HG02588 (cell line): ENCODE measurements around the gene RABEPK.
"Not testable (repeated sequence)": the region's sequence is repeated elsewhere in the genome, so short reads cannot be mapped to it uniquely, and the experiment has no call there.

Experiments used
- ATAC-seq: cut with Tn5 transposase; IDR thresholded peaks from one replicate; pipeline ENCODE4 v1.9.1; 2021; ENCODE audit warnings: mild to moderate bottlenecking, moderate library complexity; ENCODE audit not compliant: unreplicated experiment

The RABEPK gene, protein sequence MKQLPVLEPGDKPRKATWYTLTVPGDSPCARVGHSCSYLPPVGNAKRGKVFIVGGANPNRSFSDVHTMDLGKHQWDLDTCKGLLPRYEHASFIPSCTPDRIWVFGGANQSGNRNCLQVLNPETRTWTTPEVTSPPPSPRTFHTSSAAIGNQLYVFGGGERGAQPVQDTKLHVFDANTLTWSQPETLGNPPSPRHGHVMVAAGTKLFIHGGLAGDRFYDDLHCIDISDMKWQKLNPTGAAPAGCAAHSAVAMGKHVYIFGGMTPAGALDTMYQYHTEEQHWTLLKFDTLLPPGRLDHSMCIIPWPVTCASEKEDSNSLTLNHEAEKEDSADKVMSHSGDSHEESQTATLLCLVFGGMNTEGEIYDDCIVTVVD

DNA sequence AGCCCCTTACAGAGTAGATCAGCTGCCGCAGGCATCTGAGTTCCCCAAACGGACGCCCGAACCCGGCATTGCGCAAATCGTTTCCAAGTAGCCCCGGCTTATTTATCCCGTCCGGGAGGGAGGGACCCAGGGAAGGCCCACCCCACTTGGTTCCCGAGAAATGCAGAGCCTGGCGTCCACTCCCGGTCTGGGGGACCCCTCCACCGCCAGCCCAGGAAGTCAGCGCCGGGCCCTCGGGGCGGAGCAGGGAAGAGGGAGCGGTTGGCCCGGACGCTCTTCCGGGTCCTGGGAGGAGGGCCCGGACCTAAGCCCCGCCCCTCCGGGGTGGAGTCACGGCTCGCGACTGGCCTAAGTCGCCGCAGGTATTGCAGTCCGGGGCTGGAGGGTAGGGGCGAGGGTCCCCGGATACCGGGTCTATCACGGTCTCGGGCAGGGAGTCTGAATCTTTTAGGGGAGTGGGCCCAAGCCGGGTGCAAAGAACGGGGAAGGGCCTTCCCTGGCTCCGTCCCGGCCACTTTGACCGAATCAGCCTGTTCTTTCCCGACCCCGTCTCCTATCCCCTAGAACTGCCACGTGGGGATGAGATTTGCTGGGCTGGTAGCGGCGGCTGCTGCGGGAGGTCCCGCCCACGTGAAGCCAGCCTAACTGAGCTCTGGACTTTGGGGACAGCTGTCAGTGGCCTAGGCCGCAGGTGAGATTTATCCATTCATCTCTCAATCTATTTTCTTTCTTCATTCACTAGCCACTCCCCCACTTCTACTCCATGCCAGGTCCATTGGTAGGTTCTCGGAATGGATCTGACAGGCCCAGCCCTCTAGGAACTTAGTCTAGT lies at the start of gene RABEPK:
Gene RABEPK (plus strand): TSS at position 327 of the 832 bp plus-strand sequence. CDS start 2,472 bp downstream, outside the sequence.
- peak; percentile 97 for ATAC-seq

DNA sequence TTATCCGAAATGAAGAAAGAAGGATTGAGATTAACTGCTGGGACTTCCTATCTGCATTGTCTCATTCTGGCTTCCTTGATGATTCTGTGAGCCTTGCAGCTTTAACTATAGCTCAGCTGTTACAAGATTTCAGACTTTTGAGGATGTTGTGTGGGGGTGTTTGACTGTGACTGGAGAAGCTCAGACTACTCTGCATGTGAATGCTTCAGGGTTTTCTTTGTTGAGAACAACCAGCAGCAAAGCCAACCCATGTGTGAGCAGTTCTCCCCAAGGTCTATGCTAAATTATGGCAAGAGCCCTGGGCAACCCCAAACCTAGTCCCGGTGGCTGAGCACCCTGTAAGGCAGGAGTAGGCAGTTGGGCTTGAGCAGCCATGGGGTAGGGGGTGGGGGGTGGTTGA lies 48.6 kb upstream of the RABEPK start:
- ATAC-seq = no peak

DNA sequence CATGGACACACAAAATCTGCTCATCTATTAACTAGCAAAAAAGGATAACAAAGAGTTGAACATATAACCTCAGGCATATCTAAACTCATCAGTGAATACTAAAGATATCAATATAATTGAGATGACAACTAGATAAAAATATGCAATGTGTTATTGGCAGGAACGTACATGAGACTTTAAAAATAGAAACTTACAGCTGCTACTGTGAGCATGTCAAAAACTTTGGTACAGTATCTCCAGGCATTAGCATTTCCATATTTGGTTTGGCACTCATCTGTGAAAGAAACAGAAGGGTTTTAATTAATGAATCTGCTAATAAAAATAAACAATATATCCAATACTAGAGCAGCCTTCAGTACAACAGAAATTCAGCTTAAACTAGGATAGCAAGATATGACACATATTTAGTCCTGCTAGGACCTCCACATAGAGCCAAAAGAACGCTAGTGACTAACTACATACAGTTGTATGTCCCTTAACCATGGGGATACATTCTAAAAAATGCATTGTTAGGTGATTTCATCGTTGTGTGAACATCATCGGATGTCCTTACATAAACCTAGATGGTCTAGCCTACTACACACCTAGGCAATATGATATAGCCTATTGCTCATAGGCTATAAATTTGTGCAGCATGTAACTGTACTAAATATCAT lies 46.5 kb upstream of the RABEPK start:
- no peak for ATAC-seq

GRCh38 chr9:125156551-125156950 lies 43.8 kb upstream of the RABEPK start:
- ATAC-seq = no peak

DNA sequence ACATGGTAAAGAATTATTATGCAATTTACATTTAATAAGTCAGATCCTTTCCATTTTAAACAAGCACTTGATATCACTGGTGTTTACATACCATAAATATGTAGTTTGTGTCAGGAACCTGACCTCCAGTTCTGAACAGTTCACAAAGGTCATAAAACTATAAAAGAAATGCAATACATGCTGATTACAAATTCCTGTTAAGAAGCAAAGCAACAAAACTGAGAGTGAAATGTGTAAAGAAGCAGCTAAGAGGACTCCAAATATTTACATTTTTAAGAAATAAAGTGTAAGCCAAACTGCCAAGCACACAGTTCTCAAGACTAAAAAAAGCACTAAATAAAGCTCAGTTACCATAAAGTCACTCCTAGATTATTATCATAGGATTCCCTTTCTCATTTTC lies 39.6 kb upstream of the RABEPK start:
- ATAC-seq = no peak

- no peak for ATAC-seq
These were observed 38.9 kb upstream of the RABEPK start for GRCh38 chr9:125161284-125161918.

DNA sequence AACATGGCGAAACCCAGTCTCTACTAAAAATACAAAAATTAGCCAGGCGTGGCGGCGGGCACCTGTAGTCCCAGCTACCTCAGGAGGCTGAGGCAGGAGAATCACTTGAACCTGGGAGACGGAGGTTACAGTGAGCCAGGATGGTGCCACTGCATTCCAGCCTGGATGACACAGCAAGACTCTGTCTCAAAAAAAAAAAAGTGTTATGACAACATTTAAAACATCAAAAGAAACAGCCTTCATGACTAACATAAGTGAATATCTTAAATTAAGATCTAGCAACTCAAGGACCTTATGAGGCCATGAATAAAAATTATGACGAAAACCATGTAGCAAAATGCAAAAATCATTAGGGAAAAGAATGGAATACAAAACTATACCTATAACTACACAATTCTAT lies 37.5 kb upstream of the RABEPK start:
- ATAC-seq = not testable (repeated sequence)

GRCh38 chr9:125166762-125167161 lies 33.6 kb upstream of the RABEPK start:
- ATAC-seq = no peak

GRCh38 chr9:125169895-125170294 lies 30.4 kb upstream of the RABEPK start:
- no peak for ATAC-seq

GRCh38 chr9:125172031-125172755 lies 28.1 kb upstream of the RABEPK start:
- no peak for ATAC-seq

DNA sequence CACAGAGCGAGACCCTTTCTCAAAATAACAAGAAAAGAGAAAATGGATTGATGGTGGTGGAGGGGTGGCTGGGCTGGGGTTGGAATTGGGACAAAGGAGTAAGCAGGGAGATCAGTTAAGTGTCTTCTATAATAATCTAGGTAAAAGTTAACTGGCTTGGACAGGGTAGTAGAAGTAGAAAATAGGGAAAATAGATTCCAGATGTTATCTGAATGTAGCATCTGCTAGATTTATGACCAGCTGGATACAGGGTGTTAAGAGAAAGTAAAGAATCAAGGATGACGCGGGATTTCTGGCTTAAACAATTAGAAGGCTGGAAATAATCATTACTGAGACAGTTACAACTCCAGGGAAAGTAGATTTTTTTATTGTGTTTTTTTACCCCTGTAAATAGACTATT lies 23.7 kb upstream of the RABEPK start:
- ATAC-seq = no peak

DNA sequence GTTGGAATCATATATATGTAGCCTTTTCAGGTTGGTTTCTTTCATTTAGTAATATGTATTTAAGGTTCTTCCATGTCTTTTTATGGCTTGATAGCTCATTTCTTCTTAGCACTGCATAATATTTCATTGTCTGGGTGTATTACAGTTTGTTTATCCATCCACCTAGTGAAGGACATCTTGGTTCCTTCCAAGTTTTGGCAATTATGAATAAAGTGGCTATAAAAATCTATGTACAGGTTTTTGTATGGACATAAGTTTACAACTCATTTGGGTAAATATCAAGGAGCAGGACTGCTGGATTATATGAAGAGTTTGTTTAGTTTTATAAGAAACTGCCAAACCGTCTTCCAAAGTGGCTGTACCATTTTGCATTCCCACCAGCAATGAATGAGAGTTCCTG lies 22.5 kb upstream of the RABEPK start:
- ATAC-seq = no peak

- ATAC-seq = not testable (repeated sequence)
These were observed 20.6 kb upstream of the RABEPK start for GRCh38 chr9:125179776-125180175.

DNA sequence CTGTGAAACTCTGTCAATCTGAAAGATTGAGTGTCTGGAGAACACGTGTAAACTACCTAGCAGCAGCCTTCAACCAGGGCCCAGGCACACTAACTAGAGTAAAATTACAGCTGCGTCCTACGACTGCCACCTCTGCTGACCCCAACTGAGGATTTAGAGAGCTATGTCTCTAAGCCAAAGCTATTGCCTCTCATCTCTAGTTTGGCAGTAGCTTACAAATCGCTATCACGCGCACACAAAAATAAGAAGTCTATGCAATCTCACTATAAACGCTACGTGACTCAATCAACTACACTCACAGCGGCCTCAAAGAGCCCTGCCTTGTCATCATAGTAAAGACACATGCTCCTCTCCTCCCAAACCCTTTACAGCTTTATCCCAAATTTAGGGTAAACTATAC lies 19.5 kb upstream of the RABEPK start:
- ATAC-seq = no peak

GRCh38 chr9:125181756-125182155 lies 18.6 kb upstream of the RABEPK start:
- ATAC-seq = not testable (repeated sequence)

- ATAC-seq = no peak
These were observed 17.3 kb upstream of the RABEPK start for GRCh38 chr9:125183054-125183453.

GRCh38 chr9:125183561-125183960 lies 16.8 kb upstream of the RABEPK start:
- no peak for ATAC-seq

DNA sequence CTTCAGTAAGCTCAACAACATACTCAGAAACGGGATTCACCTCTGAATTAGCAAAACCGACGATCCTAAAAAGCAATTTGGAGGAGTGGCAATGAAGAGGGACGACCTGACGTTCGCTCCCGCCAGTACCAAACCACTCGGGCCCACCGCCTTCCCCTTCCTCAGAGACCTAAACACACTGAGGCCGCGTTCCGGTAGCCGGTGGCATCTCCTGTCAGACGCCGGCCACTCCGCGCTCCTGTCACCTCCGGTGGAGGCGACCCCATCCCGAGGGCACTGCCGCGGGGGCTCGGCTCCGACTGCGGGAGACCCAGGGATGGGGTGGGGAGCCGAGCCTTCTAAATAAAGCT lies 11.4 kb upstream of the RABEPK start:
- peak; percentile 5 for ATAC-seq

GRCh38 chr9:125189361-125190289 lies 10.7 kb upstream of the RABEPK start, which contains the start of gene PPP6C:
TSS of gene PPP6C (minus strand) at chr9:125189803. CDS start at chr9:125189718, 85 bp downstream.
- ATAC-seq = peak; percentile 95
